GM19240 (cell line): ENCODE data around the gene OSBPL2.

Source experiments
- DNase-seq: peaks from one replicate; pipeline ENCODE4 v3.0.0; 2011; ENCODE audit warnings: low spot score; ENCODE audit not compliant: insufficient read length

Gene OSBPL2

GRCh38 chr20:62309947-62310756 is 71.8 kb downstream of the OSBPL2 start:
- DNase-seq: no peak

GRCh38 chr20:62310757-62311121 is 72.4 kb downstream of the OSBPL2 start:
- DNase-seq: no peak

GRCh38 chr20:62311150-62311549 is 72.8 kb downstream of the OSBPL2 start:
- DNase-seq: no peak

GRCh38 chr20:62311832-62312661 is 73.7 kb downstream of the OSBPL2 start:
- DNase-seq: no peak

GRCh38 chr20:62312662-62312977 is 74.3 kb downstream of the OSBPL2 start:
- DNase-seq: no peak

GRCh38 chr20:62313021-62313420 is 74.7 kb downstream of the OSBPL2 start:
- no peak for DNase-seq

- no peak for DNase-seq
These were observed 75.4 kb downstream of the OSBPL2 start for GRCh38 chr20:62313460-62314338.

GRCh38 chr20:62314339-62314638 is 76.0 kb downstream of the OSBPL2 start:
- DNase-seq: no peak

GRCh38 chr20:62314711-62315302 is 76.5 kb downstream of the OSBPL2 start:
- DNase-seq: no peak

- no peak for DNase-seq
These were observed 77.5 kb downstream of the OSBPL2 start for GRCh38 chr20:62315773-62316172.

- no peak for DNase-seq
These were observed 78.2 kb downstream of the OSBPL2 start for GRCh38 chr20:62316331-62317166.

- no peak for DNase-seq
These were observed 78.9 kb downstream of the OSBPL2 start for GRCh38 chr20:62317167-62317655.

- no peak for DNase-seq
These were observed 80.4 kb downstream of the OSBPL2 start for GRCh38 chr20:62318400-62319345.

- DNase-seq: no peak
These were observed 81.1 kb downstream of the OSBPL2 start for GRCh38 chr20:62319346-62319909.

- DNase-seq: no peak
These were observed 82.4 kb downstream of the OSBPL2 start for GRCh38 chr20:62320581-62321354.

- DNase-seq: no peak
These were observed 83.2 kb downstream of the OSBPL2 start for GRCh38 chr20:62321521-62321948.

- no peak for DNase-seq
These were observed 83.7 kb downstream of the OSBPL2 start for GRCh38 chr20:62321975-62322374.

GRCh38 chr20:62322492-62323041 is 84.2 kb downstream of the OSBPL2 start:
- no peak for DNase-seq
